ENCODE results near the gene PCSK4.

GRCh38 chr19:1491114-1491848 lies 1.1 kb upstream of the PCSK4 start, which contains the start of gene REEP6:
- TF ChIP-seq, protein P1, sequence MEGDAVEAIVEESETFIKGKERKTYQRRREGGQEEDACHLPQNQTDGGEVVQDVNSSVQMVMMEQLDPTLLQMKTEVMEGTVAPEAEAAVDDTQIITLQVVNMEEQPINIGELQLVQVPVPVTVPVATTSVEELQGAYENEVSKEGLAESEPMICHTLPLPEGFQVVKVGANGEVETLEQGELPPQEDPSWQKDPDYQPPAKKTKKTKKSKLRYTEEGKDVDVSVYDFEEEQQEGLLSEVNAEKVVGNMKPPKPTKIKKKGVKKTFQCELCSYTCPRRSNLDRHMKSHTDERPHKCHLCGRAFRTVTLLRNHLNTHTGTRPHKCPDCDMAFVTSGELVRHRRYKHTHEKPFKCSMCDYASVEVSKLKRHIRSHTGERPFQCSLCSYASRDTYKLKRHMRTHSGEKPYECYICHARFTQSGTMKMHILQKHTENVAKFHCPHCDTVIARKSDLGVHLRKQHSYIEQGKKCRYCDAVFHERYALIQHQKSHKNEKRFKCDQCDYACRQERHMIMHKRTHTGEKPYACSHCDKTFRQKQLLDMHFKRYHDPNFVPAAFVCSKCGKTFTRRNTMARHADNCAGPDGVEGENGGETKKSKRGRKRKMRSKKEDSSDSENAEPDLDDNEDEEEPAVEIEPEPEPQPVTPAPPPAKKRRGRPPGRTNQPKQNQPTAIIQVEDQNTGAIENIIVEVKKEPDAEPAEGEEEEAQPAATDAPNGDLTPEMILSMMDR (conservative IDR thresholded peaks at IDR 0.05): no peak
- TF ChIP-seq ZFX (IDR thresholded peaks at IDR 0.05): peak; percentile 14; the same call in 1 of the 2 replicates

All from C4-2B (cell line).